Liver (tissue), 9 donors: Measurements from ENCODE around the gene ADAP1. TPM values are rescaled to one million over a fixed set of nuclear protein-coding genes. Genes with fewer than 3 reads are reported as not detected.

Experiments
- DNase-seq: peaks from one replicate; pipeline ENCODE4 v3.0.0-alpha.2; 2017; ENCODE audit warnings: low spot score
- H3K27ac ChIP-seq, 2 donors: one replicate each; pipeline ENCODE4 v1.7.0; 2013; ENCODE audit warnings: inconsistent platforms in 2 of 2, low read length in 2 of 2, control low read depth in 1 of 2, low read depth in 1 of 2, mild to moderate bottlenecking in 1 of 2
- H3K27me3 ChIP-seq, 4 donors: one replicate each; pipeline versions ENCODE4 v1.6.1 to v1.7.0; 2013; ENCODE audit warnings: low read length in 3 of 4, inconsistent platforms in 1 of 4, mild to moderate bottlenecking in 1 of 4, moderate library complexity in 1 of 4; ENCODE audit not compliant: control insufficient read depth in 4 of 4, insufficient read depth in 4 of 4
- H3K36me3 ChIP-seq, 4 donors: one replicate each; pipeline versions ENCODE4 v1.6.1 to v1.7.0; 2013; ENCODE audit warnings: low read length in 3 of 4, mild to moderate bottlenecking in 3 of 4, low read depth in 1 of 4, moderate library complexity in 1 of 4; ENCODE audit not compliant: control insufficient read depth in 4 of 4, insufficient read depth in 3 of 4
- H3K4me1 ChIP-seq, 4 donors: one replicate each; pipeline versions ENCODE4 v1.6.1 to v1.7.0; 2013; ENCODE audit warnings: low read length in 3 of 4, mild to moderate bottlenecking in 3 of 4, moderate library complexity in 1 of 4; ENCODE audit not compliant: control insufficient read depth in 4 of 4, insufficient read depth in 4 of 4
- H3K4me3 ChIP-seq, 3 donors: one replicate each; pipeline versions ENCODE4 v1.6.1 to v1.7.0; 2013; ENCODE audit warnings: low read length in 3 of 3, control low read depth in 1 of 3, low read depth in 1 of 3, mild to moderate bottlenecking in 1 of 3
- H3K9ac ChIP-seq, 2 donors: one replicate each; pipeline ENCODE4 v1.7.0; 2013; ENCODE audit warnings: low read length in 2 of 2, mild to moderate bottlenecking in 2 of 2, moderate library complexity in 2 of 2, control low read depth in 1 of 2, low read depth in 1 of 2
- H3K9me3 ChIP-seq, 4 donors: one replicate each; pipeline versions ENCODE4 v1.6.1 to v1.7.0; 2013; ENCODE audit warnings: low read length in 3 of 4; ENCODE audit not compliant: control insufficient read depth in 4 of 4
- ATF3 ChIP-seq: IDR thresholded peaks from 2 replicates; pipeline ENCODE4 v1.6.1; 2016; ENCODE audit warnings: antibody characterized with exemption
- CTCF ChIP-seq: fragments of 150-350 bp; IDR thresholded peaks from 2 replicates; pipeline ENCODE4 v1.5.1; 2017; ENCODE audit warnings: improper control_type of control experiment, low read depth, low read length; ENCODE audit not compliant: missing input control
- EGR1 ChIP-seq, 2 donors: IDR thresholded peaks; 2 replicates each; pipeline ENCODE4 v1.6.1; 2016 to 2018; ENCODE audit warnings: antibody characterized with exemption in 2 of 2, low read depth in 2 of 2
- FOXA1 ChIP-seq: IDR thresholded peaks from 2 replicates; pipeline ENCODE4 v1.6.1; 2016; ENCODE audit warnings: antibody characterized with exemption
- FOXA2 ChIP-seq: IDR thresholded peaks from 2 replicates; pipeline ENCODE4 v1.6.1; 2016; ENCODE audit warnings: antibody characterized with exemption
- GABPA ChIP-seq, 2 donors: IDR thresholded peaks in 1 of 2; conservative IDR thresholded peaks in 1 of 2; 2 replicates each; pipeline ENCODE4 v1.6.1; 2016; ENCODE audit warnings: antibody characterized with exemption in 2 of 2, mild to moderate bottlenecking in 1 of 2, moderate library complexity in 1 of 2
- HNF4G ChIP-seq: IDR thresholded peaks from 2 replicates; pipeline ENCODE4 v1.6.1; 2016; ENCODE audit warnings: antibody characterized with exemption
- JUND ChIP-seq, 2 donors: IDR thresholded peaks; 2 replicates each; pipeline ENCODE4 v1.6.1; 2016; ENCODE audit warnings: antibody characterized with exemption in 2 of 2
- NR2F2 ChIP-seq: IDR thresholded peaks from 2 replicates; pipeline ENCODE4 v1.6.1; 2016; ENCODE audit warnings: antibody characterized with exemption
- REST ChIP-seq: IDR thresholded peaks from 2 replicates; pipeline ENCODE4 v1.6.1; 2016; ENCODE audit warnings: antibody characterized with exemption, mild to moderate bottlenecking
- TAF1 ChIP-seq: conservative IDR thresholded peaks from 2 replicates; pipeline ENCODE4 v1.6.1; 2016; ENCODE audit warnings: antibody characterized with exemption, mild to moderate bottlenecking
- YY1 ChIP-seq: IDR thresholded peaks from 2 replicates; pipeline ENCODE4 v1.6.1; 2016; ENCODE audit warnings: antibody characterized with exemption, mild to moderate bottlenecking
- ZBTB33 ChIP-seq: IDR thresholded peaks from 2 replicates; pipeline ENCODE4 v1.6.1; 2016; ENCODE audit warnings: antibody characterized with exemption
- WGBS: extraction: QIAGEN DNeasy Blood & Tissue Kit; methylation state at CpG from one replicate; pipeline ENCODE4 v1.1.7; 2013; 5-methylcytosine and 5-hydroxymethylcytosine counted together
- polyA plus RNA-seq, 2 donors: library from polyadenylated mRNA; stranded (reverse) in 1 of 2; unstranded in 1 of 2; fragments of 200-250 nt in 1 of 2; fragments of >200 nt in 1 of 2; fragmentation: Nextera tagmentation in 1 of 2; extraction: Ambion mirVana in 1 of 2; gene quantifications; one replicate each; pipeline versions ENCODE4 v1.2.1 to v1.2.3, GENCODE V29; 2013 to 2015
- total RNA-seq, 2 donors: library from RNA; depleted of rRNA; stranded (reverse); fragments of >200 nt; gene quantifications; one replicate each; pipeline ENCODE4 v1.2.3, GENCODE V29; 2014
- donor health status: healthy.
- donor health status: healthy.
- donor health status: healthy.
- donor health status: healthy.
- donor health status: healthy.

ADAP1 gene
- total and polyA plus RNA-seq, 4 donors = 0.46 to 3.7 (median 2.7) TPM

GRCh38 chr7:975702-976473 is 21.4 kb upstream of the ADAP1 start (continued):
- TF ChIP-seq ZBTB33 (no peak), ATF3 (no peak)

- H3K9me3 ChIP-seq = no peaks in the 10 kb centered on the region
- under 1% methylated on average over 78 of the region's 78 CpGs for WGBS
- peak within 1 kb of the TSS; percentile 1 to 93 for H3K9ac ChIP-seq
- peak within 1 kb of the TSS; percentile 89 to 96 (median 89) for H3K4me3 ChIP-seq
- H3K27me3 ChIP-seq = no peaks in the 10 kb centered on the region
- TF ChIP-seq HNF4G (no peak), GABPA (IDR thresholded peaks at IDR 0.05 in 1 of 2, conservative IDR thresholded peaks at IDR 0.05 in 1 of 2) (no peak), NR2F2 (no peak), EGR1 (IDR thresholded peaks at IDR 0.05; ENCODE audit: low read depth in 2 of 2) (no peak), ZBTB33 (no peak), FOXA2 (no peak), JUND (IDR thresholded peaks at IDR 0.05) (no peak), YY1 (peak; percentile 96), TAF1 (peak; percentile 39), REST (no peak), FOXA1 (no peak), CTCF (no peak)
- H3K4me1 ChIP-seq = peaks cover 11 to 44% (median 19%) of the 10 kb centered on the region in 4 donors
- H3K27ac ChIP-seq = peak within 1 kb of the TSS; percentile 94 to 97
- DNase-seq = peak; percentile 94
- H3K36me3 ChIP-seq = peaks cover 9 to 17% (median 11%) of the 10 kb centered on the region in 4 donors
Measured at GRCh38 chr7:974820-975681, 20.6 kb upstream of the ADAP1 start, which contains the start of gene COX19. COX19 (minus strand) TSS chr7:975549; CDS start chr7:975509, 40 bp downstream.
